ENCODE results near the gene XIST. TPM values are rescaled to one million over a fixed set of nuclear protein-coding genes. Genes with fewer than 3 reads are reported as not detected.

The XIST gene
- total and polyA plus RNA-seq, 8 donors, result 0.10 to 1,012 (median 105) TPM

DNA sequence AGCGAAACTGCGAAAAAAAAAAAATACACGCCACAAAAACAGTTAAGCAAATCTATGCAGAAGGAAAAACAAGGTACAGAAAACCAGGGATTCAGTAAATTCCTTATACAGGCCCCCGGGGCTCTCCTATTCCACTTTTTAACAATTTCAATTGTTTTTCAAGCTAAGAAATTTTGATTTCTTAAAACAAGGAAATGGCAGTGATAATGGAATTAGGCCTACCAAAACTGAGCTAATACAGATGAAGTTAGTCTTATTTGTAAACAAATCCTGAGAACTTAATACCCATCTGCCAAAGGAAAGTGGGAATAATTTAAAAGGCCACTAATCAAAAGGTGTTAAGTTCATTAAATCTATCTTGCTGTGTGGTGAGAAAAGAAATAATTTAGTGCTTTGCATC is 20.2 kb downstream of the XIST start:
- Histone ChIP-seq H3K27me3 (no peaks in the 10 kb centered on the region), H3K4me1 (no peaks in the 10 kb centered on the region), H3K27ac (no peak overlapping the region), H3K36me3 (no peaks in the 10 kb centered on the region), H3K9me3 (no peaks in the 10 kb centered on the region), H3K4me3 (no peak overlapping the region)
- DNase-seq, result no peak
- intact Hi-C loops (cut with DNase I), result no loop called here
- TF ChIP-seq, protein P1, sequence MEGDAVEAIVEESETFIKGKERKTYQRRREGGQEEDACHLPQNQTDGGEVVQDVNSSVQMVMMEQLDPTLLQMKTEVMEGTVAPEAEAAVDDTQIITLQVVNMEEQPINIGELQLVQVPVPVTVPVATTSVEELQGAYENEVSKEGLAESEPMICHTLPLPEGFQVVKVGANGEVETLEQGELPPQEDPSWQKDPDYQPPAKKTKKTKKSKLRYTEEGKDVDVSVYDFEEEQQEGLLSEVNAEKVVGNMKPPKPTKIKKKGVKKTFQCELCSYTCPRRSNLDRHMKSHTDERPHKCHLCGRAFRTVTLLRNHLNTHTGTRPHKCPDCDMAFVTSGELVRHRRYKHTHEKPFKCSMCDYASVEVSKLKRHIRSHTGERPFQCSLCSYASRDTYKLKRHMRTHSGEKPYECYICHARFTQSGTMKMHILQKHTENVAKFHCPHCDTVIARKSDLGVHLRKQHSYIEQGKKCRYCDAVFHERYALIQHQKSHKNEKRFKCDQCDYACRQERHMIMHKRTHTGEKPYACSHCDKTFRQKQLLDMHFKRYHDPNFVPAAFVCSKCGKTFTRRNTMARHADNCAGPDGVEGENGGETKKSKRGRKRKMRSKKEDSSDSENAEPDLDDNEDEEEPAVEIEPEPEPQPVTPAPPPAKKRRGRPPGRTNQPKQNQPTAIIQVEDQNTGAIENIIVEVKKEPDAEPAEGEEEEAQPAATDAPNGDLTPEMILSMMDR (IDR thresholded peaks at IDR 0.05), result no peak
- no peak for ATAC-seq

- no peak for ATAC-seq
- H3K27me3 ChIP-seq, result no peaks in the 10 kb centered on the region
- intact Hi-C loops (cut with DNase I), result no loop called here
Measured at GRCh38 chrX:73831500-73831899, 21.0 kb downstream of the XIST start.

GRCh38 chrX:73830489-73831414 is 21.8 kb downstream of the XIST start:
- TF ChIP-seq, protein P1 (IDR thresholded peaks at IDR 0.05), result no peak
- H3K36me3 ChIP-seq, result no peaks in the 10 kb centered on the region
- H3K9me3 ChIP-seq, result no peaks in the 10 kb centered on the region
- ATAC-seq (no peak), DNase-seq (no peak)
- H3K27ac ChIP-seq, result no peak overlapping the region
- no peak overlapping the region for H3K4me3 ChIP-seq
- H3K27me3 ChIP-seq, result no peaks in the 10 kb centered on the region
- intact Hi-C loops (cut with DNase I), result no loop called here
- no peaks in the 10 kb centered on the region for H3K4me1 ChIP-seq

More at GRCh38 chrX:73831500-73831899, 21.0 kb downstream of the XIST start:
- TF ChIP-seq, protein P1 (IDR thresholded peaks at IDR 0.05), result no peak
- no peaks in the 10 kb centered on the region for H3K36me3 ChIP-seq
- H3K9me3 ChIP-seq, result no peaks in the 10 kb centered on the region
- H3K4me3 ChIP-seq, result no peak overlapping the region
- DNase-seq, result no peak
- H3K27ac ChIP-seq, result no peak overlapping the region
- no peaks in the 10 kb centered on the region for H3K4me1 ChIP-seq

DNA sequence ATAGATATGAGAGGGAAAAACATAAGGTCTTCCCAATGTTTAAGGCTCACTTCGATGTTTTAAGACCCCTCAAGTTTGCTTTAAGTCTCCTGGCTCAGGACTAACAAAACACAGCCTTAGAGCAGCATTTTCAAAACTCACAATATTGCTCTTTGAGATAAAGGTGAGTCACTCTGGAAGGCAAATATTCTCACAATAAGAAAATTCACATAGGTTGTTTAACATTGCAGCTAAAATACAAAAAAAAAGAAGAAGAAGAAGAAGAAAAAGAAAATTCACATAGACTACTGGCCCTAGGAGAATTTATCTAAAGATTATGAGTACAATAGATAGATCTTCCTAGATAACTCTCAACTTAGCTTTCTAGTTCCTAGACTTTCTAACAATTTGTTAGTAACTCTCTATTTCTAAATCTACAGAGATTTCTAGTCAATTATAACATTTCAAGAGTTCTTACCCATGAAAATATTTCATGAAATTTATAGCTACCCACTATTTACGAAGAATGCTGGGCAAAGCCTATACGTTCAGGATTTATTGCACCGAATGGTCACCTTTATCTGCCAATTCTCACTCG is 22.5 kb downstream of the XIST start:
- DNase-seq, result no peak
- Histone ChIP-seq H3K4me1 (no peaks in the 10 kb centered on the region), H3K27ac (no peak overlapping the region), H3K36me3 (no peaks in the 10 kb centered on the region), H3K27me3 (no peaks in the 10 kb centered on the region), H3K4me3 (no peak overlapping the region), H3K9me3 (no peaks in the 10 kb centered on the region)
- intact Hi-C loops (cut with DNase I), result no loop called here
- TF ChIP-seq, protein P1 (IDR thresholded peaks at IDR 0.05), result no peak
- ATAC-seq, result no peak

DNA sequence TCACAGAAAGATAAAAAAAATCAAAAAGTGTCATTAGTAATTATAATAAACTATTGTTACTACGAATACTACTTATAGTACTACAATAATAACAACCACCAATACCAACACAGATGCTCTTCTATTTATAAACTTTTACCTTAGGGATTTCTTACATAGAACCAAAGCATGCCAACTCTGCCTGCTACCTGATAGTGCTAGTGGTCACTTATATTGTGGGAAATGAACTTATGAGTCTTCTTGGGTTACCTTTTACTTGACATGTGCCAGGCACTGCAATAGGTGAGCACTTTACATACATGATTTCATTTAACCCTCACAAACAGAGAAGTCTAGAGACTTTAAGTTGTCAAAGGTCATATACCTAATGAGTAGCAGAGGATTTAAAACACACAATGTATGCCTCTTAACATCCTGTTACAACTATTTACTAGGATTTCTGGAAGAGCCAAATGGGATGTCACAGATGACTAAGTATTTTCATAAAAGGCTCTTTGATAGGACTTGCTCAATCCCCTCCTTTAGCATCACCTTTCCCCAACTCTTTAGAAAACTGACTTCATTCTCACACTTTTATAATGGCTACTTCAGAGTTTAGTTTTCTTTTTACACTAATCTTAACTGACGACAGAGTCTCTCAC is 24.3 kb downstream of the XIST start:
- intact Hi-C loops (cut with DNase I), result no loop called here
- Histone ChIP-seq H3K27ac (no peak overlapping the region), H3K4me3 (no peak overlapping the region), H3K9me3 (no peaks in the 10 kb centered on the region), H3K4me1 (no peaks in the 10 kb centered on the region), H3K27me3 (no peaks in the 10 kb centered on the region), H3K36me3 (no peaks in the 10 kb centered on the region)
- TF ChIP-seq, protein P1 (IDR thresholded peaks at IDR 0.05), result no peak
- no peak for ATAC-seq
- no peak for DNase-seq

Data from left lung (tissue), 10 donors.